Measurements from ENCODE around the gene PLCL2.
"Not testable (repeated sequence)": the region's sequence is repeated elsewhere in the genome, so short reads cannot be mapped to it uniquely, and the experiment has no call there.

Gene PLCL2

GRCh38 chr3:16918683-16919025 is 33.9 kb downstream of the PLCL2 start:
- DNase-seq = no peak

DNA sequence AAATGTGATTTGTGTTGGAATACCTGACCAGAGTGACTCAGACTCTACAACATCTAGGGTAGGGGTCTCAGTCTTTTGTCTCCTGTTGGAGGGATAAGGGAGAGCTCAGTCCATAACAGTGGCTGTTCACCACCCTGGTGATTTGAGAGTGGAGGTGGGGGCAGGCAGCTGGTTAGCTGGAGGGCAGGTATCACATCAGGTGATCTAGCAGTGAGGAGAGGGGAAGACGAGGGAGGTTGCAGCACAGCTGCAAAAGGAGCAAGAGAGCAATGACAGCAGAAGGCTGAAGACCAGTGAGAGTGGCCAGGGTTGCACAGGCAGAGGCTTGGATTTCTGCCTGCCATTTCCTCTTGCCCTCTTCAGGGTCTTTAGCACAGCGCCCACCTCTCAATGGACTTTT is 38.4 kb downstream of the PLCL2 start:
- no peak for DNase-seq

- no peak for DNase-seq
Measured at GRCh38 chr3:16927485-16927884, 42.7 kb downstream of the PLCL2 start.

- no peak for DNase-seq
Measured at GRCh38 chr3:16928386-16929132, 43.8 kb downstream of the PLCL2 start.

GRCh38 chr3:16929311-16929710 is 44.6 kb downstream of the PLCL2 start:
- DNase-seq = no peak

DNA sequence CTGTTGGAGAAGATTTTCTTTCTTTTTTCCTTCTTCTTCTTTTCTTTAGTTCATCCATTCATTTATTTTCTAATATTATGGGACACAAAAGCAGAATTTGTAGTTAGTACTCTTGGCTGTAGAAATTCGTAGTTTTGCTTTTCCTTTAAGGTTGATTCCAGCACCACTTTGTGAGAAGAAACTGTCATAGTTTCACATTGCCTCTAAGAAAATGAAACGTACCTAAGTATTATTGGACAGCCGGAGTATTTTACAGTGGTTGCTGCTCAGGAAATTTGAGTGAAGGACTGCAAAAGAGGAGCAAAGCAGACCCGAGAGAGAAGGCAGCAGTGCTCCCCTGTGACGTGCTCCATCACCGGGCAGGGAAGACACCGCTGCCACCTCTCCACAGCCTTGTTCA is 48.1 kb downstream of the PLCL2 start:
- DNase-seq = no peak

DNA sequence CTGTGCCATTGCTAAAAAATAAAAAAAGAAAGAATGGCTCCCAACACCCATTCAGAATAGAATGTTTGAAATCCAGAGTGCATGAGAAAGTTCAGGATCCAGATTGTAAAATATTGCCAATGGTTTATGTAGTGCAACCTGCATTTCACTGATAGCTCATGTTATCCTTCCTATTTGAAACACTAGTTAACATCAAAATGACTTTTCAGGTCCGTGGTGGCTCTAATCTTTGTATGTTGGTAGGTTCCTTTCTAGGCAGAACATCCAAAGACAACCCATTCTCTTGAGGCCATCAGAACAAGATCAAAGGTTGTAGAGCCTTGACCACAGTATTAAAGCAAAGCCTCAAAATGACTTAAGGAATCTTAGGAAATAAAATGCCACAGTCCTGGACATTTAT is 51.0 kb downstream of the PLCL2 start:
- no peak for DNase-seq

DNA sequence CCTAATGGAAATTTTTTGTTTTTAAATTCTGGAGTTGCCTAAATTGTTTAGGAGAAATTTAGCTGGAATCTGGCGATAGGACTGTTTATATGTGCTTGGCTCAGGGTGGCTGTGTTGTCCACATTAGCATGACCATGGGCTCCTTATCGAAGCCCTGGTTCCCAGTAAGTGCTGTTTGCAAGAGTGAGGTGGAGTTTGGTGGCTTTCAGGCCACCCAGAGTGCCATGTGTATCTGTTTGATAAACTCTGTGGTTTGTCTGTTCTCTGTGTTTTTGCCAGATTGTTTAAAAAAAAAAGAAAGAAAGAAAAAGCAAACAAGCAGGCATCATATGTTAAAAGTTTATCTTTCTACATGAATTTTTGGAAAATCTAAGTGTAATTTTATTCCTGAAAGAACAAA is 51.5 kb downstream of the PLCL2 start:
- DNase-seq = no peak

DNA sequence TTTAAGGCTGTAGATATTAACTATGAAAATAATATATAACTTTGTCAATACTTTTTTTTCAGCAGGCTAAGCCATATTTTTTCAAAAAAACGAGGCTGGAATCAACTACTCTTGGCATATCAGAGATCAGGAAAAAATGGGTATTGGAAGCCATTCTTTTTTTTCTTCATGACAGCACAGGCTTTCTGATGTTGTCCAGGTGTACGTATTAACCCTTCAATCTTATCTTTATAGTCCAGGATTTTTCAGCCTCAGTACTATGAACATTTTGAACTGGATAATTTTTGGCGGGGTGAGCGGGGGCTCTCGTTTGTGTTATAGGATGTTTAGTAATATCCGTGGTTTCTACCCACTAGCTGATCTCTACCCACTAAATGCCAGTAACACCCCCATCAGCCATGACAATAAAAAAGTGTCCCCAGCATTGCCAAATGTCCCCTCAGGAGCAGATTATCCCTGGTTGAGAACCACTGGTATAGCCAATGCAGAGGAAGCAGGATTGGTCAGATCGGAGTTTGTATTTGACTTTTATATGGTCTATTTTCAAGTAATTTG is 52.0 kb downstream of the PLCL2 start:
- DNase-seq = no peak

- no peak for DNase-seq
Measured at GRCh38 chr3:16937326-16937845, 52.6 kb downstream of the PLCL2 start.

GRCh38 chr3:16940769-16941700 is 56.3 kb downstream of the PLCL2 start:
- no peak for DNase-seq

DNA sequence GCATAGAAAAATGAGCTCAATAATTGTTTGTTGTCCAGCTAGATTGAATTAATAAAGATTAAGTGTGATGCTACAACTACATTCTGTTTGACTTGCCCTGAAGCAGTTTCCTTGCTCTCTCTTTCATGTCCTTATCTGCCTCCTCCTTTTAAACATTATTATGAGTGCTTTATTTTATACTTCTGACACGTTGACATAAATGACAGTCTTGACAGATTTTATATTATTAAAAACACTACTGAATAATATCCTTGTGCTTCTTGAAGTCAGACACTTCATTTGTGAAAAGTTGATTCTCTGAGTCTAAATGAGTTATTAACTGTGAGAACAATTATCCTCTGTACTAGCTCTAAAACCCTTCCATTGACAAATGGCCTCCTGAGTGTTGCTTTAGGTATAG is 58.2 kb downstream of the PLCL2 start:
- no peak for DNase-seq

DNA sequence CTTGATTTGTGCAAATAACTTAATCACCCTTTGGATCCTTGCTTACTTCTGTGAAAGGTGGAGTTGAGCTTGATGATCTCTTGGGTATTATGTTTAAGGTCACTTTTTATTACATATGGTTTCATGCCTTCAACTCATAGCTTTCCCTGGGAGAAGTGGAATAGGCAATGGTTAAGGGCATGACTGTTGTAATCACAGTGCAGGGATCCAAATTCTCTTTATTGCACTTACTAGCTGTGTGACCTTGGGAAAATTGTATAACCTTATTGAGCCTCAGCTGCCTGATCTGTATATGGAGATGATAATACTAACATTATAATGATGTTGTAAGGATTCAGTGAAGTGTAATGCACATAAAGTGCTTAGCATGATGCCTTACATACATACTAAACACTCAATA is 59.1 kb downstream of the PLCL2 start:
- no peak for DNase-seq

DNA sequence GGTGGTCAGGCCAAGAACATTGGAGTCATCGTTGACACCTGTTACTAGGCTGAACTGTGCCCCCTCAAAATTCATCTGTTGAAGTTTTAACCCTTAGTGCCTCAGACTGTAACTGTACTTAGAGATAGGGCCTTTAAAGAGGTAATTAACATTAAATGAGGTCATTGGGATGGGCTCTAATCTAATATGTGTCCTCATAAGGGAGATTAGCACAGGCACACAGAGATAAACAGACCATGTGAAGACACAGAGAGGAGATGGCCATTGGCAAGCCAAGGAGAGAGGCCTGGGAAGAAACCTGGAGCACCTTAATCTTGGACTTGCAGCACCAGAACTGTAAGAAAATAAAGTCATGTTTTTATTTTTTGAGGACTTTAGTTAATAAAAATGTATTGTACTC is 59.6 kb downstream of the PLCL2 start:
- DNase-seq = no peak

GRCh38 chr3:16945330-16945729 is 60.6 kb downstream of the PLCL2 start:
- DNase-seq = no peak

DNA sequence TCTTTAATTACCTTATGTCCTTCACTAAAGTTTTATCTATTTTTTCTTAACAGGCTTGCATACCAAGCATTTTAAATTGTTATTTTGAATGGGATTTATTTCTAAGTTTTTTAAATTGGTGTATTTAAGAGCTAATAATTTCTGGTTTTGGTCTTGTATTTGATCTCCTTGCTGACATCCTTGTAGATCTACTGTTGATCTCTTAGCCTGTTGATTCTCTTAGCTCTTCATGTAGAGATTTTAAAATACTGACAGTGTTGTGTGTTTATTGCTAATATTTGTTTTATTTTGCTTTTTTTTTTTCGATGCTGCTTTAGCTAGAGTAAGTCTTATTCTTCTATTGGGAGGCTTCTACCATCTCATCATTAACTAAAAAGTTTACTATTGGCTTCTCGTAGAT is 65.5 kb downstream of the PLCL2 start:
- DNase-seq = no peak

GRCh38 chr3:16950845-16951244 is 66.1 kb downstream of the PLCL2 start:
- DNase-seq = no peak

DNA sequence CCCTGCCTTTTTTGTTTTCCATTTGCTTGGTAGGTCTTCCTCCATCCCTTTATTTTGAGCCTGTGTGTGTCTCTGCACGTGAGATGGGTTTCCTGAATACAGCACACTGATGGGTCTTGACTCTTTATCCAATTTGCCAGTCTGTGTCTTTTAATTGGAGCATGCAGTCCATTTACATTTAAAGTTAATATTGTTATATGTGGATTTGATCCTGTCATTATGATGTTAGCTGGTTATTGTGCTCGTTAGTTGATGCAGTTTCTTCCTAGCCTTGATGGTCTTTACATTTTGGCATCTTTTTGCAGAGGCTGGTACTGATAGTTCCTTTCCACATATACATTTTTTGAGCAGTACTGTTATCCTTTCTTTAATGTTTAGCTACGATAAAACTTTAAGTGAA is 73.1 kb downstream of the PLCL2 start:
- DNase-seq = not testable (repeated sequence)

DNA sequence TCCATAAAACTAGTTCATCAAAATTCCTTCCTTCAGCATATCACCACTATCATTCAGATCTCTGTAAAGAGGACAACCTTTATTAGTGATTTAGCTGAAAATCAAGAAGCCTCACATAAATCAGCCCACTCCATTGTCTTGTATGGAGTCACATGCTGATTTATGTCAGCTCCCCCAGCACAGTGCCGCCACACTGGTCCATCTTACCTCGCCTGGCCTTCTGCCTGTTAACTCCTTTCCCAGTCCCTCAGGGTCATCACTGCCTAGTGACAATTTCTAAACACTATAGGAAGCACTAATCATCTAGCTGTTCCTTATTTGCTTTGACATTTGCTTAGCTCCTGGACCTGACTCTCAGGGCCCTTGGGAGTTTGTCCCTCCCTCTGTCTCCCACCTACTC is 75.4 kb downstream of the PLCL2 start:
- no peak for DNase-seq

GRCh38 chr3:16961621-16962205 is 77.0 kb downstream of the PLCL2 start:
- no peak for DNase-seq

DNA sequence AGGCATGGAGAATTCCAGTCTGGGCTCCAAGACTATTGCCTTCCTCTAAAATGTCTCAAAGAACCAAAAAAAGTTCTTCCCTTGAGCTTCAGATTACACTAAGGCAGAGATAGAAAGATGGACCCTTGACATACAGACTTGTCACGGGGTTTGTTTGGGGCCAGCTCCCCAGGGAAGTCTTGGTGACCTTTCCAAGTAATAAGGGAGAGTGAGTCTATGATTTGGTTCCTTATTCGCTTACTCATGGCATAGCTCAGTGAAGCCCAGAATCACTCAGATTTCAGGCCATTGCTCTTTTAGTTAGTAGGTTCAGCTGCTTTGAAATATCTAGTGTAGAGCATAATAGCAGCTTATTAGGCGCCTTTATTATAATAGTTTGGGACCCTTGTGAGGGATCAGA is 90.3 kb downstream of the PLCL2 start:
- no peak for DNase-seq

- no peak for DNase-seq
Measured at GRCh38 chr3:16978234-16978920, 93.6 kb downstream of the PLCL2 start.

GRCh38 chr3:16978921-16979271 is 94.1 kb downstream of the PLCL2 start:
- DNase-seq = no peak
